Left lung (tissue), 10 donors: ENCODE results near the gene SLIT3. TPM values are rescaled to one million over a fixed set of nuclear protein-coding genes. Genes with fewer than 3 reads are reported as not detected.
A peak's percentile ranks its signal among the peaks of the same experiment; 100 is the strongest.

Source experiments
- ATAC-seq: fragments of 200-7000 bp; cut with Tn5 transposase; one replicate; pipeline ENCODE4 v1.9.1; 2020; ENCODE audit warnings: moderate library complexity
- DNase-seq, 4 donors: peaks; one replicate each; pipeline ENCODE4 v3.0.0-alpha.2; 2013 to 2020
- H3K27ac ChIP-seq, 2 donors: fragments of 200-600 bp; sonication (generic) in 1 of 2; one replicate each; pipeline versions ENCODE4 v1.5.0 to v1.8.0; 2020 to 2021
- H3K27me3 ChIP-seq, 2 donors: fragments of 200-600 bp; sonication (generic) in 1 of 2; one replicate each; pipeline versions ENCODE4 v1.5.0 to v1.8.0; 2020 to 2021
- H3K36me3 ChIP-seq, 2 donors: fragments of 200-600 bp; sonication (generic) in 1 of 2; one replicate each; pipeline versions ENCODE4 v1.5.0 to v1.8.0; 2020 to 2021
- H3K4me1 ChIP-seq, 2 donors: fragments of 200-600 bp; one replicate each; pipeline ENCODE4 v1.8.0; 2021
- H3K4me3 ChIP-seq, 2 donors: fragments of 200-600 bp; sonication (generic) in 1 of 2; one replicate each; pipeline versions ENCODE4 v1.5.0 to v1.8.0; 2020 to 2021; ENCODE audit warnings: mild to moderate bottlenecking in 1 of 2
- H3K9me3 ChIP-seq, 2 donors: fragments of 200-600 bp; sonication (generic) in 1 of 2; one replicate each; pipeline versions ENCODE4 v1.5.0 to v1.8.0; 2020 to 2021
- intact Hi-C, 2 donors: fragments of 100-400 bp; cut with DNase I; formaldehyde crosslinking; loops; one replicate each; pipeline versions ENCODE4 v1.11.2 to v1.14.2; 2022
- polyA plus RNA-seq, 6 donors: library from polyadenylated mRNA; unstranded; fragments of 120-200 nt; gene quantifications; one replicate each; pipeline ENCODE4 v1.2.1, GENCODE V29; 2013; ENCODE audit not compliant: insufficient read length in 6 of 6
- total RNA-seq, 2 donors: library from RNA; stranded (reverse); fragmentation: NEBNext Ultra II Directional; extraction: Animal tissue kit (Norgen Biotek cat#: 25700); gene quantifications; one replicate each; pipeline ENCODE4 v1.2.1, GENCODE V29; 2021
- TF ChIP-seq, protein P1 (sequence below), 2 donors: fragments of 200-600 bp; sonication (generic) in 1 of 2; IDR thresholded peaks; one replicate each; pipeline versions ENCODE4 v1.5.0 to v1.8.0; 2021; ENCODE audit warnings: antibody characterized with exemption in 2 of 2
- donor health status: DM: no; HTN: yes; CAD: no.
- donor health status: DM: no; HTN: no; CAD: no.

Gene SLIT3
- total and polyA plus RNA-seq, 8 donors = 37.6 to 77.1 (median 45.9) TPM

GRCh38 chr5:168773226-168773625 is 527.7 kb downstream of the SLIT3 start:
- H3K9me3 ChIP-seq = no peaks in the 10 kb centered on the region
- H3K4me1 ChIP-seq = no peaks in the 10 kb centered on the region
- H3K4me3 ChIP-seq = no peak overlapping the region
- peaks cover 0 to 22% of the 10 kb centered on the region in 2 donors for H3K27me3 ChIP-seq
- H3K27ac ChIP-seq = no peak overlapping the region
- TF ChIP-seq, protein P1, sequence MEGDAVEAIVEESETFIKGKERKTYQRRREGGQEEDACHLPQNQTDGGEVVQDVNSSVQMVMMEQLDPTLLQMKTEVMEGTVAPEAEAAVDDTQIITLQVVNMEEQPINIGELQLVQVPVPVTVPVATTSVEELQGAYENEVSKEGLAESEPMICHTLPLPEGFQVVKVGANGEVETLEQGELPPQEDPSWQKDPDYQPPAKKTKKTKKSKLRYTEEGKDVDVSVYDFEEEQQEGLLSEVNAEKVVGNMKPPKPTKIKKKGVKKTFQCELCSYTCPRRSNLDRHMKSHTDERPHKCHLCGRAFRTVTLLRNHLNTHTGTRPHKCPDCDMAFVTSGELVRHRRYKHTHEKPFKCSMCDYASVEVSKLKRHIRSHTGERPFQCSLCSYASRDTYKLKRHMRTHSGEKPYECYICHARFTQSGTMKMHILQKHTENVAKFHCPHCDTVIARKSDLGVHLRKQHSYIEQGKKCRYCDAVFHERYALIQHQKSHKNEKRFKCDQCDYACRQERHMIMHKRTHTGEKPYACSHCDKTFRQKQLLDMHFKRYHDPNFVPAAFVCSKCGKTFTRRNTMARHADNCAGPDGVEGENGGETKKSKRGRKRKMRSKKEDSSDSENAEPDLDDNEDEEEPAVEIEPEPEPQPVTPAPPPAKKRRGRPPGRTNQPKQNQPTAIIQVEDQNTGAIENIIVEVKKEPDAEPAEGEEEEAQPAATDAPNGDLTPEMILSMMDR (IDR thresholded peaks at IDR 0.05) = no peak
- no peak for DNase-seq
- no peak for ATAC-seq
- H3K36me3 ChIP-seq = no peaks in the 10 kb centered on the region
- intact Hi-C loops = no loop called here

- peaks cover 0 to 14% of the 10 kb centered on the region in 2 donors for H3K27me3 ChIP-seq
- no peak overlapping the region for H3K27ac ChIP-seq
- TF ChIP-seq, protein P1 (IDR thresholded peaks at IDR 0.05) = no peak
- no peaks in the 10 kb centered on the region for H3K4me1 ChIP-seq
- no peaks in the 10 kb centered on the region for H3K36me3 ChIP-seq
- H3K9me3 ChIP-seq = peaks cover 0 to 3% of the 10 kb centered on the region in 2 donors
- intact Hi-C loops = no loop called here
- DNase-seq (peak in 1 of 4 donors; percentile 67), ATAC-seq (no peak)
- H3K4me3 ChIP-seq = no peak overlapping the region
These were observed 528.5 kb downstream of the SLIT3 start for GRCh38 chr5:168772316-168772961.

DNA sequence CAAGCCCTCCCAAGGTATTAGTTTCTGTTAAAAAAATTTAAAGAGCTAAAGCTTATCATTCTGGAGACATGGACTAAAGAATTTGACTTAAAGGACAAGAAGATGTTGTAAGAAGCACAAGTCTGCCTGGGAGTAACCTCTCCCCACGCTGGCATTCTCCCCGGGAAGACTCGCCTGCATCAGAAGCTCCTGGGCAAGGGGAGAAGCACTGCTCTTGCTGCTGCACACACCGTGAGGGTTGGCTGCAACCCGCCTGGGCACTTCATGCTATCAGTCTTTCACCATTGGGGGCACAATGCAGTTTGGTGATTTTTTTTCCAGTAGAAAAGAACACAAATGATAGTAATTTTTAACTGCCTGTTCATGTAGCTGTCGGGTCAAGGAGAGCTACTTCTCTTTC is 529.3 kb downstream of the SLIT3 start:
- TF ChIP-seq, protein P1 (IDR thresholded peaks at IDR 0.05) = no peak
- no peaks in the 10 kb centered on the region for H3K36me3 ChIP-seq
- no peak for ATAC-seq

GRCh38 chr5:168770996-168771395 is 529.9 kb downstream of the SLIT3 start:
- ATAC-seq (no peak), DNase-seq (no peak)
- no peaks in the 10 kb centered on the region for H3K4me1 ChIP-seq
- peaks cover 0 to 14% of the 10 kb centered on the region in 2 donors for H3K27me3 ChIP-seq
- intact Hi-C loops = no loop called here
- H3K9me3 ChIP-seq = peaks cover 0 to 3% of the 10 kb centered on the region in 2 donors
- no peak overlapping the region for H3K27ac ChIP-seq
- no peak overlapping the region for H3K4me3 ChIP-seq
- TF ChIP-seq, protein P1 (IDR thresholded peaks at IDR 0.05) = no peak
- H3K36me3 ChIP-seq = no peaks in the 10 kb centered on the region

More for the DNA sequence above, 529.3 kb downstream of the SLIT3 start:
- Histone ChIP-seq H3K4me1 (no peaks in the 10 kb centered on the region), H3K9me3 (peaks cover 0 to 3% of the 10 kb centered on the region in 2 donors), H3K27ac (no peak overlapping the region), H3K27me3 (peaks cover 0 to 10% of the 10 kb centered on the region in 2 donors), H3K4me3 (no peak overlapping the region)
- intact Hi-C loops = no loop called here
- no peak for DNase-seq

GRCh38 chr5:168770036-168770498 is 530.9 kb downstream of the SLIT3 start:
- no peaks in the 10 kb centered on the region for H3K36me3 ChIP-seq
- peaks cover 0 to 3% of the 10 kb centered on the region in 2 donors for H3K9me3 ChIP-seq
- H3K4me1 ChIP-seq = no peaks in the 10 kb centered on the region
- no peak overlapping the region for H3K4me3 ChIP-seq
- TF ChIP-seq, protein P1 (IDR thresholded peaks at IDR 0.05) = no peak
- intact Hi-C loops = no loop called here
- H3K27ac ChIP-seq = no peak overlapping the region
- DNase-seq (no peak), ATAC-seq (no peak)
- H3K27me3 ChIP-seq = peaks cover 0 to 17% of the 10 kb centered on the region in 2 donors
